Ovary (tissue), 3 donors: ENCODE data around the gene IGHMBP2.
A peak's percentile ranks its signal among the peaks of the same experiment; 100 is the strongest.

Experiments
- EP300 ChIP-seq: sonication (generic); formaldehyde crosslinking; IDR thresholded peaks from one replicate; pipeline ENCODE4 v1.6.1; 2017; ENCODE audit warnings: antibody characterized with exemption
- POLR2A ChIP-seq: fragments of 450-650 bp; IDR thresholded peaks from one replicate; pipeline ENCODE4 v1.6.1; 2017; ENCODE audit warnings: antibody characterized with exemption, mild to moderate bottlenecking, moderate library complexity
- TF ChIP-seq, protein P1 (sequence below), 3 donors: fragments of 450-650 bp in 2 of 3; fragments of 200-600 bp in 1 of 3; IDR thresholded peaks; one replicate each; pipeline versions ENCODE4 v1.5.1 to v1.8.0; 2016 to 2022; ENCODE audit warnings: antibody characterized with exemption in 3 of 3, mild to moderate bottlenecking in 1 of 3
- donor health status: DM: no; HTN: no; CAD: no.

DNA sequence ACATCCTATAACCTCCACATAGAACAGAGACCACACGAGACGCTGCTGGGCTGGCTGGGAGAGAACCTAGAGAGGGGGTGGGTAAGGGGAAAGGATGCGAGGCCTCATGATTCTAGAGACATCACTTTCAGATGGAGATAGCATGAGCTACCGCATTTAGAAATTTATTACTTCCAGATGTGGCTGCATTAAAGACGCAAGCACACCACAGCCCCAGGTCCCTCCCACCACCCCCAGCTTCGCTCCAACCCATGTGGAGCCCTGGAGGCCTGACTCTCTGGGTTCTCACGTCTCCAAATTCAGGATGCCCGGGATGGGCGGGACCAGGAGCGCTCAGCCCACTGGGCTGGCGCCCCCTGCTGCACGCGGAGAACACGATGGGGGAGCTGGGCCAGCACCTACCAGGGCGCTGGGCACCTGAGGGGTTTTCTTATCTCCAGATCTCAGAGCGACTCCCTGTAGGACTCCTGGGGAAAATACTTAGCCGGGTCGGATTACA, 13.7 kb upstream of the IGHMBP2 start:
- TF ChIP-seq, protein P1, sequence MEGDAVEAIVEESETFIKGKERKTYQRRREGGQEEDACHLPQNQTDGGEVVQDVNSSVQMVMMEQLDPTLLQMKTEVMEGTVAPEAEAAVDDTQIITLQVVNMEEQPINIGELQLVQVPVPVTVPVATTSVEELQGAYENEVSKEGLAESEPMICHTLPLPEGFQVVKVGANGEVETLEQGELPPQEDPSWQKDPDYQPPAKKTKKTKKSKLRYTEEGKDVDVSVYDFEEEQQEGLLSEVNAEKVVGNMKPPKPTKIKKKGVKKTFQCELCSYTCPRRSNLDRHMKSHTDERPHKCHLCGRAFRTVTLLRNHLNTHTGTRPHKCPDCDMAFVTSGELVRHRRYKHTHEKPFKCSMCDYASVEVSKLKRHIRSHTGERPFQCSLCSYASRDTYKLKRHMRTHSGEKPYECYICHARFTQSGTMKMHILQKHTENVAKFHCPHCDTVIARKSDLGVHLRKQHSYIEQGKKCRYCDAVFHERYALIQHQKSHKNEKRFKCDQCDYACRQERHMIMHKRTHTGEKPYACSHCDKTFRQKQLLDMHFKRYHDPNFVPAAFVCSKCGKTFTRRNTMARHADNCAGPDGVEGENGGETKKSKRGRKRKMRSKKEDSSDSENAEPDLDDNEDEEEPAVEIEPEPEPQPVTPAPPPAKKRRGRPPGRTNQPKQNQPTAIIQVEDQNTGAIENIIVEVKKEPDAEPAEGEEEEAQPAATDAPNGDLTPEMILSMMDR (IDR thresholded peaks at IDR 0.05): peak in 1 of 3 donors; percentile 42
- TF ChIP-seq POLR2A (no peak), EP300 (no peak)
